Calu3 (cell line): Measurements from ENCODE around the gene AQP3. TPM values are rescaled to one million over a fixed set of nuclear protein-coding genes. Genes with fewer than 3 reads are reported as not detected.
A peak's percentile ranks its signal among the peaks of the same experiment; 100 is the strongest.

Source experiments
- BruUV-seq: library from RNA; stranded (reverse); fragments of 400-500 nt; replicated peaks from 2 replicates; lab custom pipeline; 2021; lab: Mats Ljungman, UMichigan
- CTCF ChIA-PET: fragments of 300-600 bp; sonication (Branson Sonifier 250); formaldehyde crosslinking; loops from one replicate; lab custom pipeline; 2022; ENCODE audit warnings: antibody characterized with exemption; lab: Charles Lee
- DNase-seq: peaks from one replicate; pipeline ENCODE4 v3.0.0; 2022
- H3K27ac Mint-ChIP-seq: one replicate; pipeline ENCODE4 v1.8.0; 2022; ENCODE audit warnings: mixed read lengths; ENCODE audit not compliant: unreplicated experiment
- H3K27me3 Mint-ChIP-seq: one replicate; pipeline ENCODE4 v1.8.0; 2022; ENCODE audit warnings: mixed read lengths; ENCODE audit not compliant: unreplicated experiment
- H3K36me3 Mint-ChIP-seq: one replicate; pipeline ENCODE4 v1.8.0; 2022; ENCODE audit warnings: mild to moderate bottlenecking, moderate library complexity, mixed read lengths; ENCODE audit not compliant: insufficient read depth, unreplicated experiment
- H3K4me1 Mint-ChIP-seq: one replicate; pipeline ENCODE4 v1.8.0; 2022; ENCODE audit warnings: mild to moderate bottlenecking, low read depth, mixed read lengths; ENCODE audit not compliant: unreplicated experiment
- H3K4me3 Mint-ChIP-seq: one replicate; pipeline ENCODE4 v1.8.0; 2022; ENCODE audit warnings: mild to moderate bottlenecking, low read depth, moderate library complexity, mixed read lengths; ENCODE audit not compliant: unreplicated experiment
- H3K9me3 Mint-ChIP-seq: one replicate; pipeline ENCODE4 v1.8.0; 2022; ENCODE audit warnings: low read depth, mixed read lengths; ENCODE audit not compliant: unreplicated experiment
- CTCF ChIP-seq: fragments of 200-600 bp; IDR thresholded peaks from one replicate; pipeline ENCODE4 v1.8.0; 2022; ENCODE audit warnings: antibody characterized with exemption; ENCODE audit not compliant: unreplicated experiment
- intact Hi-C: fragments of 100-400 bp; cut with micrococcal nuclease; formaldehyde crosslinking; loops from one replicate; pipeline ENCODE4 v1.10.0; 2022; ENCODE audit not compliant: unreplicated experiment
- total RNA-seq: library from RNA; stranded (reverse); gene quantifications from 2 replicates; pipeline ENCODE4 v1.2.3, GENCODE V29; 2022

AQP3 gene
- total RNA-seq, 1 experiment from 2014 or later, result 4.6 TPM

DNA sequence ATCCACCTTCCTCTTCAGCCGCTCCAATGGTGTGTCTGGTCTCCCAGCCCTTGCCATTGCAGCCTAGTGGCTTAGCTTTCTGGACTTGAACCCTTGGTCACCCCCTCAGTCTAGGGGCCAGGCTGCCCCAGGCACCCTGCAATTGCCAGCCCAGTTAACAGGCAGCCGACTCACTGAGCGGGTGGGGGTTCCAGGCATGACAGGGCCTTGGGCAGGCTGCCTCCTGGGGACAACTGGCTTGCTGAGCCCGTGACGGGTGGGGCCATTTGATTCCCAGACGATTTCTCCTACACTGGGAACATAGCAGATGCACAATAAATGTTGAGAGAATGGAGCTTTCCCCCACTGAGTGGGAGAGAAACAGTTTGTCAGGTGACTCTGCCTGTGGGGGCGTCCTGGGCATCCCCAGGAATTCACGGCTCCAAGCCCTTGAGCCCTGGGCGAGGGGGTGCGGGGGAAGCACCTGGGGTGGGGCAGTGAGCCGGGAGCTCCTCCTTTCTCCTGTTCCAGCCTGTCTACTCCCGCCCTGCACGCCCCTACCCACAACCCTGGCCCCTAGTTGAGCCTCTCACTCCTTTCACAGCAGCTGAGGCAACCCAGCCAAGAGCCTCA is 32.4 kb downstream of the AQP3 start:
- peaks cover 8% of the 10 kb centered on the region for H3K36me3 Mint-ChIP-seq
- CTCF ChIA-PET, result interaction anchor here (1.1 to 2.0 kb wide), 5 partner anchors 11 to 52 kb away, joined by 3 to 13 read pairs (median 8); partner anchors contain the start of gene AQP3
- H3K4me3 Mint-ChIP-seq, result peak overlapping the region; percentile 41
- H3K4me1 Mint-ChIP-seq, result peaks cover 42% of the 10 kb centered on the region
- TF ChIP-seq CTCF, result no peak
- H3K27me3 Mint-ChIP-seq, result peaks cover 7% of the 10 kb centered on the region
- peak overlapping the region; percentile 62 for H3K27ac Mint-ChIP-seq
- intact Hi-C loops, result loop anchor here (5.0 kb wide), 2 partner anchors 37 to 52 kb away; no protein-coding TSS in a partner anchor
- BruUV-seq, result no TSS peak
- no peak for DNase-seq
- H3K9me3 Mint-ChIP-seq, result no peaks in the 10 kb centered on the region

DNA sequence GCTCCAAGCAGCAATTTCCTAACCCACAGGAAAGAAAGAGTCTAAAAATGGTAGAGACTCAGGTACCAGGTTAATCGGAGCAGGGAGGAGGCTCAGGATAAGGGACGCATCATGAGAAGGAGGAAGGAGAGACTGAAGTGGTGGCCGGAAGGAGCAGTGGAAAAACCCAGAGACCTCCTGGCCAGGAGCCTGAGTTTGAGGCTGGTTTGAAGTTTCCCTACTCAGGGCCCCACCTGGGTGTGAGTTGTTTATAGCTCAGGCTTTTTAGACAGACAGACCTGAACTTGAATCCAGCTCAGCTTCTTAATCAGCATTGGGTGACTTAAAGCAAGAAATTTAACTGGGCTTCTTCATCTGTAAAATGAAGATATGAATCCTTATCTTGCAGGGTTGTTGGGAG is 33.1 kb downstream of the AQP3 start:
- no peak overlapping the region for H3K27ac Mint-ChIP-seq
- BruUV-seq, result no TSS peak
- H3K36me3 Mint-ChIP-seq, result peaks cover 8% of the 10 kb centered on the region
- no peaks in the 10 kb centered on the region for H3K27me3 Mint-ChIP-seq
- CTCF ChIA-PET, result interaction anchor here (1.4 to 2.0 kb wide), 2 partner anchors 10 to 34 kb away, joined by 5 to 9 read pairs; partner anchors contain the start of gene AQP3
- H3K4me1 Mint-ChIP-seq, result peaks cover 36% of the 10 kb centered on the region
- no peak for TF ChIP-seq CTCF
- no peak overlapping the region for H3K4me3 Mint-ChIP-seq
- H3K9me3 Mint-ChIP-seq, result no peaks in the 10 kb centered on the region
- DNase-seq, result no peak
- intact Hi-C loops, result loop anchor here (5.0 kb wide), 1 partner anchor 38 kb away; no protein-coding TSS in a partner anchor

DNA sequence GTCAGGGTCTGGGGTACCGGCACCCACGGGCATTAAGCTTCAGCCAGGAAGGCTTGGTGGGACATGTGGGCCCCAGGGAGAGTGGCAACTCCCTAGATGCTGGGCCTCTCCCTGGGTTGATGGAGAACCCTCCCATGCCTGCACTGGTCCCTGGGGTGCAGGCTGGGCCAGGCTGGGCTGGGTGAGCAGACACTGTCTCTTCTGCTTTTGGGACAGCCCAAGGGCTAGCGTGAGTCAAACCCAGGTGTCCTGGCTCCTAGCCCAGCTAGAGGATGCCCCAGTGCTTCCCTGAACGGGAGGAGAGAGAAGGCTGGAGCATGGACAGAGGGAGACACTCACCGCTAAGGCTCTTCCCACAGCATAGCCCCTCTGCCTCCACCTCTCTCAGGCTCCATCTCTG is 39.3 kb downstream of the AQP3 start:
- no peak for TF ChIP-seq CTCF
- intact Hi-C loops, result no loop called here
- H3K4me3 Mint-ChIP-seq, result no peak overlapping the region
- no TSS peak for BruUV-seq
- CTCF ChIA-PET, result interaction anchor here (0.8 to 1.5 kb wide), 3 partner anchors 8 to 58 kb away, joined by 4 to 7 read pairs (median 4); partner anchors contain the start of gene AQP3
- H3K27me3 Mint-ChIP-seq, result no peaks in the 10 kb centered on the region
- no peaks in the 10 kb centered on the region for H3K9me3 Mint-ChIP-seq
- H3K4me1 Mint-ChIP-seq, result peaks cover 10% of the 10 kb centered on the region
- no peak overlapping the region for H3K27ac Mint-ChIP-seq
- DNase-seq, result no peak
- H3K36me3 Mint-ChIP-seq, result no peaks in the 10 kb centered on the region

- H3K27me3 Mint-ChIP-seq, result no peaks in the 10 kb centered on the region
- peaks cover 10% of the 10 kb centered on the region for H3K4me1 Mint-ChIP-seq
- no peaks in the 10 kb centered on the region for H3K36me3 Mint-ChIP-seq
- intact Hi-C loops, result no loop called here
- CTCF ChIA-PET, result interaction anchor here (0.6 to 1.5 kb wide), 4 partner anchors 9 to 1132 kb away, joined by 3 to 7 read pairs (median 4); no protein-coding TSS in a partner anchor
- H3K4me3 Mint-ChIP-seq, result no peak overlapping the region
- TF ChIP-seq CTCF, result no peak
- no peak overlapping the region for H3K27ac Mint-ChIP-seq
- no TSS peak for BruUV-seq
- no peaks in the 10 kb centered on the region for H3K9me3 Mint-ChIP-seq
- no peak for DNase-seq
Measured at GRCh38 chr9:33407061-33407460, 40.3 kb downstream of the AQP3 start.
